Parathyroid adenoma (tissue), 2 donors: Measurements from ENCODE around the gene CDH4.

Source experiments
- H2AFZ ChIP-seq: fragments of 300-600 bp; sonication (generic); one replicate; pipeline ENCODE4 v1.7.0; 2017; ENCODE audit warnings: antibody characterized with exemption, mild to moderate bottlenecking
- H3K27ac ChIP-seq: fragments of 300-600 bp; sonication (generic); one replicate; pipeline ENCODE4 v1.7.0; 2017
- H3K27me3 ChIP-seq: fragments of 300-600 bp; sonication (generic); one replicate; pipeline ENCODE4 v1.7.0; 2017; ENCODE audit warnings: low read length; ENCODE audit not compliant: control insufficient read depth, insufficient read depth
- H3K36me3 ChIP-seq: fragments of 300-600 bp; sonication (generic); one replicate; pipeline ENCODE4 v1.7.0; 2017; ENCODE audit warnings: low read length; ENCODE audit not compliant: control insufficient read depth, insufficient read depth
- H3K4me1 ChIP-seq: fragments of 300-600 bp; sonication (generic); one replicate; pipeline ENCODE4 v1.7.0; 2017; ENCODE audit warnings: control low read depth
- H3K4me2 ChIP-seq: fragments of 300-600 bp; sonication (generic); one replicate; pipeline ENCODE4 v1.7.0; 2017; ENCODE audit warnings: low read length
- H3K4me3 ChIP-seq: fragments of 300-600 bp; sonication (generic); one replicate; pipeline ENCODE4 v1.7.0; 2017; ENCODE audit warnings: low read depth, low read length
- H3K79me2 ChIP-seq: fragments of 300-600 bp; sonication (generic); one replicate; pipeline ENCODE4 v1.7.0; 2017; ENCODE audit warnings: control low read depth
- H3K9ac ChIP-seq: fragments of 300-600 bp; sonication (generic); one replicate; pipeline ENCODE4 v1.7.0; 2017; ENCODE audit warnings: mild to moderate bottlenecking
- H3K9me3 ChIP-seq: fragments of 300-600 bp; sonication (generic); one replicate; pipeline ENCODE4 v1.7.0; 2017; ENCODE audit warnings: low read length; ENCODE audit not compliant: control insufficient read depth
- TF ChIP-seq, protein P1 (sequence below): fragments of 300-600 bp; sonication (generic); IDR thresholded peaks from one replicate; pipeline ENCODE4 v1.7.0; 2017; ENCODE audit warnings: antibody characterized with exemption, mild to moderate bottlenecking
- donor health status: primary hyperparathyroidism.

CDH4 gene

DNA sequence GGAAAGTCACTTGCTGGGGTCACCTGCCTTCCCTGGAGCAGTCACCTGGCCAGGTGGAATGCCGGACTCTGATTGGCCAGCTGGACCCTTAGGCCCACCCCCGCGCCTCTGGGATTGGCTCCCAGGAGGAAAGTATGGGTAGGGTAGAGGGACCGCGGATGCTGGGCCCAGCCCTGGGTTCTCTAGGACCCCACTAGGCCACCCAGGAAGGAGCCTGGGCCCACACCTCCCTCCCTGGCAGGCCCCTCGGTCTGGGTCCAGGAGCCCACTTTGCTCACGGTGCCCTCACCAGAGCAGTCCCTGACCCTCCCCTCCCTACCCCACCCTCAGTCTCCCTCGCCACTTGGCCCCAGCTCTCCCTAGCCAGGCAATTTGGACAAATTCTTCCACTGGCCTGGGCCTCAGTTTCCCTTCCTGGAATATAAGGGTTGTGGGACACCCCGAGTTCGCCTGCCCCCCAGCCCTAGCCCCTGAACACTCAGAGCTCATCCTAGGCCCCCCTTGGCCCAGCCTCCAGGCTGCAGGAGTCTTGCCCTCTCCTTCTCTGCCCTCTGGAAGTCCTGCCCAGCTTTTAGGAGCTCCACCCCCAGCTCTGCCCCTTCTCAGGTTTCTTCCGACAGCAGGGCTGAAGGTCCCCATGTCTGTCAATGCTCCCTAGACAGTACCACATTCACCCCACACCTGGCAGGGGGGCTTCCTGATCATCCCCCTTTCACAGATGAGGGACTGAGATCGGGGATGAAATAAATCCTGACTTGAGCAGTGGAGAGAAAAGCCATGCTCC, 514.0 kb downstream of the CDH4 start:
- TF ChIP-seq, protein P1, sequence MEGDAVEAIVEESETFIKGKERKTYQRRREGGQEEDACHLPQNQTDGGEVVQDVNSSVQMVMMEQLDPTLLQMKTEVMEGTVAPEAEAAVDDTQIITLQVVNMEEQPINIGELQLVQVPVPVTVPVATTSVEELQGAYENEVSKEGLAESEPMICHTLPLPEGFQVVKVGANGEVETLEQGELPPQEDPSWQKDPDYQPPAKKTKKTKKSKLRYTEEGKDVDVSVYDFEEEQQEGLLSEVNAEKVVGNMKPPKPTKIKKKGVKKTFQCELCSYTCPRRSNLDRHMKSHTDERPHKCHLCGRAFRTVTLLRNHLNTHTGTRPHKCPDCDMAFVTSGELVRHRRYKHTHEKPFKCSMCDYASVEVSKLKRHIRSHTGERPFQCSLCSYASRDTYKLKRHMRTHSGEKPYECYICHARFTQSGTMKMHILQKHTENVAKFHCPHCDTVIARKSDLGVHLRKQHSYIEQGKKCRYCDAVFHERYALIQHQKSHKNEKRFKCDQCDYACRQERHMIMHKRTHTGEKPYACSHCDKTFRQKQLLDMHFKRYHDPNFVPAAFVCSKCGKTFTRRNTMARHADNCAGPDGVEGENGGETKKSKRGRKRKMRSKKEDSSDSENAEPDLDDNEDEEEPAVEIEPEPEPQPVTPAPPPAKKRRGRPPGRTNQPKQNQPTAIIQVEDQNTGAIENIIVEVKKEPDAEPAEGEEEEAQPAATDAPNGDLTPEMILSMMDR = no peak
- H3K9ac ChIP-seq = no peak overlapping the region
- H3K4me1 ChIP-seq = no peaks in the 10 kb centered on the region
- H3K79me2 ChIP-seq = no peaks in the 10 kb centered on the region
- H3K4me2 ChIP-seq = no peak overlapping the region
- H3K27ac ChIP-seq = no peak overlapping the region
- H2AFZ ChIP-seq = no peak overlapping the region
- H3K4me3 ChIP-seq = no peak overlapping the region
- no peaks in the 10 kb centered on the region for H3K27me3 ChIP-seq
- no peaks in the 10 kb centered on the region for H3K36me3 ChIP-seq
- no peaks in the 10 kb centered on the region for H3K9me3 ChIP-seq

DNA sequence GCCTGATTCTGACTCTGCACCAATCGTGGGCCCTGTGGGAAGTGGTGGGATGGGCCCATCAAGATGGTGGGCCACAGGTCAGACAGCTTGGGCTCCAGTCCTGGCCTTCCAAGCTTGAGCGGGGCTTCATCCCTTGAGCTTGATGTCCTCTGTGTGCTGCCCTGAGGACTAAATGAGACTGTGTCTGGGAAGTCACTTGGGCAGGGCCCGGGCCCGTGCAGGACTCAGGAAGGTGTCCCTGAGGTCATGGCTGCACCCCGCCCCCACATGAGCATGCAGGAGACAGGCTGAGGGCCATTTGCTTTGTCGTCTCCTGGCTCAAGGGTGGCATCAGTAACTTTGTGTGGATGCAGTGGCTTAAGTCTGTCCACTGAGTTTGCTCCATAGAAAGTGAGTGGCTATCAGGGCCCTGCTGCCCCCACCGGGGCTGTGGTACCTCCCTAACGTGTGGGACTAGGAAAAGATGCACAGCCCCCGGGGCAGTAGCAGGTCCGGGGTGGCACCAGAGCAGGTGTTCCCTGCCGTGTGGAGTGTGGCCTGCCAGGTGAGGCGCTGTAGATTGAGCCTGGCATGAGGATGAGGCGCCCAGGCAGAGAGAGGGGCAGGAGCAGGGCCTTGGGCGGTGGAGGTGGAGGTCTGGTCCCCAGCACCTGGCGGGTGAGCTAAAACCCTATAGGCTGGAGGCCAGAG, 515.0 kb downstream of the CDH4 start:
- no peaks in the 10 kb centered on the region for H3K4me1 ChIP-seq
- H3K27me3 ChIP-seq = no peaks in the 10 kb centered on the region
- no peaks in the 10 kb centered on the region for H3K36me3 ChIP-seq
- no peak overlapping the region for H3K4me2 ChIP-seq
- H3K9ac ChIP-seq = no peak overlapping the region
- H3K79me2 ChIP-seq = no peaks in the 10 kb centered on the region
- TF ChIP-seq, protein P1 = no peak
- H3K4me3 ChIP-seq = no peak overlapping the region
- H3K9me3 ChIP-seq = no peaks in the 10 kb centered on the region
- no peak overlapping the region for H2AFZ ChIP-seq
- no peak overlapping the region for H3K27ac ChIP-seq

DNA sequence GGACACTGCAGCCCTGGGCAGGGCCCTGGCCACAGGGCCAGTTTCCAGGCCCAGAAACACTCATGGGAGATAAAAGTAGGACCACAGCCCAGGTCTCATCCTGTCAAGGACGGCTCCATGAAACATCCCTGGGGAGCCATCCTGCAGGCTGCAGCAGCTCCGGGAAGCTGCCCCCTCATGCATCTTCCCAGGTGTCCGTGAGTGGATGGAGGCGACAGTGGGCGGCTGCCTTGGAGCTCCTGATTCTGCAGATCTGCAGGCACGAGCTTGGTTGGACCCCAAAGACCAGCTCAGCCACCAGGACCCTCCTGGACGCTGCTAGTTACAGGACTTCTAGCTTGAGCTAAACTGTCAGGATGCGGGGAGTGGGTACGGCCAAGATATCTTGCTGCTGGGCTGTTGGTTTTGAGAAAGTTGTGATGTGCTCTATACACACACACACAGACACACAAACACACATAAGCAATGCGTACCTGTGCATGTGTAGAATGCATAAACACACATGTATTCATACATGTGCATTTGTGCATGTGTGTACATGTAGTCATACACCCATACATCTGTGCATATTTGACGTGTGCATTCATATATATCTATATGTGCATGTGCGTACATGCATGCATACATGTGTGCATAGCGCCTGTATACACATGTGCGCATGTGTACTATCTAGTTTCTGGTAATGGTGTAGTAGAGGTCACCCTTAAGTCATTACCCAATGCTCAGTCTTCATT, 515.9 kb downstream of the CDH4 start:
- H3K36me3 ChIP-seq = no peaks in the 10 kb centered on the region
- no peak overlapping the region for H3K27ac ChIP-seq
- H3K4me1 ChIP-seq = no peaks in the 10 kb centered on the region
- no peak overlapping the region for H2AFZ ChIP-seq
- no peak overlapping the region for H3K4me2 ChIP-seq
- H3K27me3 ChIP-seq = no peaks in the 10 kb centered on the region
- no peak overlapping the region for H3K4me3 ChIP-seq
- H3K79me2 ChIP-seq = no peaks in the 10 kb centered on the region
- no peak overlapping the region for H3K9ac ChIP-seq
- no peaks in the 10 kb centered on the region for H3K9me3 ChIP-seq
- TF ChIP-seq, protein P1 = no peak

DNA sequence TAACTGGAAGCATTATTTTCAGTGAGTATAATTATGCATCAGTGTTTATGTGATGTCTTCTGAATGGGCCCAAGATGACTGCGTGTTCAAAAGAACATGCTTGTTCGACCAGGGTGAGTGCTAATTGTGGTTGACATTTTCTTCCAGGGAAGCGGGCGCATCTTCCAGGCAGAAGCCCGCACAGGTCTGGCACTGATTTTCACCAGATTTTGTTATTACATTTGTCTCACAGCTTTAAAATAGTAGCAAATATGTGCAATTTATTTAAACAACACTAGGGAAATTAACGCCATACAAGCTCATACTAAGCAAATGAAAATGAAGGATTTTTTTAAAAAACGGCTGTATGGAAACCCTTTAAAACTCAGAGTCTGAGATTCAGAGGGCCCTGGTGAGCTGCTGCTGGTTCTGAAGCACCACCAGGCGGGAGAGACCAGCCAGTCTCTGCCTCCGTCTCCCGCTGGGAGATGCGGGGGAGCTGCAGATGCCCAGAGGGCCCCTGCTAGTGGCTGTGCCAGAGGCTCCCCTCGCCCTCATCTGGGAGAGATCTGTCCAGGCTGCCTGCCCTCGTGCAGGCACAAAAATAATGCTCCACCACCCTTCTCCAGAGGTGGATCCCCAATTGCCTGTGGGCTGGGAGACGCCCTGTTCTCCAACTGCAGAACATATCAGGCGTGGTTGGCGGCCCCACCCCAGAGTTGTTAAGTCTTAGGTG, 516.7 kb downstream of the CDH4 start:
- Histone ChIP-seq H3K4me3 (no peak overlapping the region), H3K27ac (no peak overlapping the region), H3K79me2 (no peaks in the 10 kb centered on the region), H3K4me2 (no peak overlapping the region), H3K9me3 (no peaks in the 10 kb centered on the region), H3K36me3 (no peaks in the 10 kb centered on the region), H3K4me1 (no peaks in the 10 kb centered on the region), H2AFZ (no peak overlapping the region), H3K27me3 (no peaks in the 10 kb centered on the region), H3K9ac (no peak overlapping the region)
- TF ChIP-seq, protein P1 = no peak
